ENCODE data around the gene PTPRD. TPM values are rescaled to one million over a fixed set of nuclear protein-coding genes. Genes with fewer than 3 reads are reported as not detected.
A peak's percentile ranks its signal among the peaks of the same experiment; 100 is the strongest.

PTPRD gene
- total RNA-seq, 1 donor from 2014 or later = 136 TPM

DNA sequence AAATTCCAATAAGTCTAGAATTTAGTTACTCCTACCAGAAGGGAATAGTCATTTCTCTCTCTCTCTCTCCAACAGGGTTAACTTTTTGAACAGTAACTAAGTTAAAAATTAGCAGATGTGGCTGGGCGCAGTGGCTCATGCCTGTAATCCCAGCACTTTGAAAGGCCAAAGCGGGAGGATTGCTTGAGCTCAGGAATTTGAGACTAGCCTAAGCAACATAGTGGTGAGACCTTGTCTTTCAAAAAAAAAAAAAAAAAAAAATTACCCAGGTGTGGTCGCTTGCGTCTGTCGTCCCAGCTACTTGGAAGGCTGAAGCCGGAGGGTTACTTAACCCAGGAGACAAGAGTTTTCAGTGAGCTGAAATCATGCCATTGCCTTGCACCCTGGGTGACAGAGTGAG, 639.7 kb downstream of the PTPRD start:
- Histone ChIP-seq H3K4me2 (no peak overlapping the region), H3F3A (ENCODE audit: low read depth) (peaks cover 10% of the 10 kb centered on the region), H3K9me3 (ENCODE audit: low read depth) (no peaks in the 10 kb centered on the region), H3K27me3 (no peaks in the 10 kb centered on the region), H3K79me2 (ENCODE audit: low read depth) (no peaks in the 10 kb centered on the region), H3K4me3 (no peak overlapping the region), H3K27ac (no peak overlapping the region), H3K9ac (no peak overlapping the region), H2AFZ (replicated peaks) (no peak overlapping the region), H4K20me1 (ENCODE audit: low read depth) (no peaks in the 10 kb centered on the region), H3K4me1 (peaks cover 14% of the 10 kb centered on the region), H3K36me3 (no peaks in the 10 kb centered on the region)
- H3K27ac Mint-ChIP-seq = no peak overlapping the region
- H3K4me1 Mint-ChIP-seq = peaks cover 4% of the 10 kb centered on the region
- H3K9me3 Mint-ChIP-seq = no peaks in the 10 kb centered on the region
- H3K36me3 Mint-ChIP-seq = no peaks in the 10 kb centered on the region
- TF ChIP-seq EZH2phosphoT487 (IDR thresholded peaks at IDR 0.05) = no peak
- peak; percentile 6 for DNase-seq (ENCODE audit: low spot score)
- H3K27me3 Mint-ChIP-seq (ENCODE audit: insufficient read depth, low read depth) = no peaks in the 10 kb centered on the region
- no peak overlapping the region for H3K4me3 Mint-ChIP-seq

DNA sequence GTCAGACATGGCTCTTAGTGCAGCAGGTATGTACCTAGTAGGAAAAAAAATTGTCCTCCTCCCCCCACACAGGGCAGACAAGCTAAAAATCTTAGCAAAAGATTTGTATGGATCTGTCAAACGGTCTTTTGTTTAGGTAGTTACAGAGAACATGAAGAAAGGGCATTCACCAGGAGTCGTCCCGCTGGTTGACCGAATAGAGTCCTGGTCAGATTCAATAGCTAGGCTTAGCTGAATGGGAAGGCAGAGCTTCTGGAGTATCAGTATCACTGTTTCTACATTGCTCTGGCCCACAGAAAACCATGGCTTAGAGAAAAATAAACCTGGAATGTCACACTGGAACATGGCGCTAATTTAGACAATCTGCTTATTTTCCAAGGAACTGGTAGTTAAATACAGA, 642.3 kb downstream of the PTPRD start:
- H2AFZ ChIP-seq (replicated peaks) = no peak overlapping the region
- no peak overlapping the region for H3K27ac ChIP-seq
- H3K4me1 ChIP-seq = peaks cover 14% of the 10 kb centered on the region
- no peaks in the 10 kb centered on the region for H3K27me3 ChIP-seq
- no peaks in the 10 kb centered on the region for H3K79me2 ChIP-seq (ENCODE audit: low read depth)
- no peak overlapping the region for H3K9ac ChIP-seq
- TF ChIP-seq EZH2 (IDR thresholded peaks at IDR 0.05) (no peak), CTCF (IDR thresholded peaks at IDR 0.05) (no peak), EZH2phosphoT487 (IDR thresholded peaks at IDR 0.05) (no peak)
- no peaks in the 10 kb centered on the region for H3K9me3 ChIP-seq (ENCODE audit: low read depth)
- H3K4me3 Mint-ChIP-seq = no peak overlapping the region
- no peaks in the 10 kb centered on the region for H3K36me3 Mint-ChIP-seq
- no peaks in the 10 kb centered on the region for H3K36me3 ChIP-seq
- no peaks in the 10 kb centered on the region for H3K27me3 Mint-ChIP-seq (ENCODE audit: insufficient read depth, low read depth)
- H3F3A ChIP-seq (ENCODE audit: low read depth) = peaks cover 10% of the 10 kb centered on the region
- peaks cover 4% of the 10 kb centered on the region for H3K4me1 Mint-ChIP-seq
- H3K9me3 Mint-ChIP-seq = no peaks in the 10 kb centered on the region
- H3K4me3 ChIP-seq = no peak overlapping the region
- peak overlapping the region; percentile 4 for H3K4me2 ChIP-seq
- H3K27ac Mint-ChIP-seq = no peak overlapping the region
- peak; percentile 75 for DNase-seq (ENCODE audit: low spot score)
- H4K20me1 ChIP-seq (ENCODE audit: low read depth) = no peaks in the 10 kb centered on the region

DNA sequence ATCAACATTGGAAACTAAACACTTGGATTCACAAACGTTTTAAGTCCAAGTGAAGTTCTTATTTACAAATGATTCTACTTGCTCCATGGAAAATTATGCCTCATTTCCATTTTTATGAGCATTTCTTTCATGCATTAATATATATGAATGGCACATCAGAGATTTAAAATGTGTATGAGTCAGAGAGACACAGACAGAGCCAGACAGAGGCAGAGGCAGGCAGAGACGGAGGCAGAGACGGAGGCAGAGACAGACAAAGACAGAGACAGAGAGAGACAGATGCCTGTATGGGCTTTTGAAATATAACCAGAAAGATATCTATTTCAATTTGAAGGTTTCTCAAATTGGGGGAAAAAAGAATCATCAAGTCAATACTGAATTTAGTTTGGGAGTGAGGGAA, 649.0 kb downstream of the PTPRD start:
- H3K9ac ChIP-seq = no peak overlapping the region
- Mint-ChIP-seq H3K4me3 (no peak overlapping the region), H3K4me1 (no peaks in the 10 kb centered on the region), H3K9me3 (no peaks in the 10 kb centered on the region), H3K36me3 (no peaks in the 10 kb centered on the region), H3K27ac (no peak overlapping the region), H3K27me3 (ENCODE audit: insufficient read depth, low read depth) (no peaks in the 10 kb centered on the region)
- H3K36me3 ChIP-seq = no peaks in the 10 kb centered on the region
- H3K27me3 ChIP-seq = no peaks in the 10 kb centered on the region
- peaks cover 4% of the 10 kb centered on the region for H3K4me1 ChIP-seq
- no peaks in the 10 kb centered on the region for H3K9me3 ChIP-seq (ENCODE audit: low read depth)
- H4K20me1 ChIP-seq (ENCODE audit: low read depth) = no peaks in the 10 kb centered on the region
- no peaks in the 10 kb centered on the region for H3F3A ChIP-seq (ENCODE audit: low read depth)
- no peak overlapping the region for H3K4me3 ChIP-seq
- no peak for DNase-seq (ENCODE audit: low spot score)
- H3K27ac ChIP-seq = no peak overlapping the region
- TF ChIP-seq EZH2phosphoT487 (IDR thresholded peaks at IDR 0.05) (no peak), EZH2 (IDR thresholded peaks at IDR 0.05) (no peak), CTCF (IDR thresholded peaks at IDR 0.05) (no peak)
- H3K79me2 ChIP-seq (ENCODE audit: low read depth) = no peaks in the 10 kb centered on the region
- no peak overlapping the region for H3K4me2 ChIP-seq
- H2AFZ ChIP-seq (replicated peaks) = no peak overlapping the region

DNA sequence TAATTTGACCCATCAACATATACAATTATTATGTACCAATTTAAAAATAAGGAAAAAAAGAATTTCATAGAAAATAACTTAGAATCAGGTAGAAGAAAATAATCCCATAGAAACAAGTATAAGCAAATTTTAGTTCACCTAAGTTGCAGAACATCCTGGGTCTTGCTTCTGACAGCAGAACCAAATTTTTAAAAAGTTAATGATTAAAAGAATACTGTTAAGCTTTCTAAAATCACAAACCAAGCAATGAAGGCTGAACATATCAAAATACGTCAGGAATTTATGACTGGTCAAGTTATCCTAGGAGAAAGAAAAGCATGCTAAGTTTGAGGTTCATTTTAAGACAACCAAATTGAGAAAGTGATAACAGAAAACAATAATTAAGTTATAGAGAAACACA, 650.9 kb downstream of the PTPRD start:
- Histone ChIP-seq H3K9me3 (ENCODE audit: low read depth) (no peaks in the 10 kb centered on the region), H3K4me2 (no peak overlapping the region), H3F3A (ENCODE audit: low read depth) (no peaks in the 10 kb centered on the region), H3K4me1 (peaks cover 4% of the 10 kb centered on the region), H4K20me1 (ENCODE audit: low read depth) (no peaks in the 10 kb centered on the region), H3K4me3 (no peak overlapping the region), H3K36me3 (no peaks in the 10 kb centered on the region), H3K27me3 (no peaks in the 10 kb centered on the region), H3K79me2 (ENCODE audit: low read depth) (no peaks in the 10 kb centered on the region), H3K9ac (no peak overlapping the region), H2AFZ (replicated peaks) (no peak overlapping the region), H3K27ac (no peak overlapping the region)
- no peaks in the 10 kb centered on the region for H3K27me3 Mint-ChIP-seq (ENCODE audit: insufficient read depth, low read depth)
- no peak overlapping the region for H3K27ac Mint-ChIP-seq
- no peaks in the 10 kb centered on the region for H3K4me1 Mint-ChIP-seq
- H3K36me3 Mint-ChIP-seq = no peaks in the 10 kb centered on the region
- H3K4me3 Mint-ChIP-seq = no peak overlapping the region
- no peak for DNase-seq (ENCODE audit: low spot score)
- TF ChIP-seq EZH2phosphoT487 (IDR thresholded peaks at IDR 0.05) (no peak), CTCF (IDR thresholded peaks at IDR 0.05) (no peak)
- H3K9me3 Mint-ChIP-seq = no peaks in the 10 kb centered on the region

Data from neural progenitor cell (in vitro differentiated cells).